HG03103 (cell line): ENCODE data around the gene C11orf65.
"Not testable (repeated sequence)": the region's sequence is repeated elsewhere in the genome, so short reads cannot be mapped to it uniquely, and the experiment has no call there.

Experiments
- ATAC-seq: cut with Tn5 transposase; IDR thresholded peaks from one replicate; pipeline ENCODE4 v1.9.1; 2021; ENCODE audit warnings: low read depth; ENCODE audit not compliant: unreplicated experiment

Gene C11orf65

DNA sequence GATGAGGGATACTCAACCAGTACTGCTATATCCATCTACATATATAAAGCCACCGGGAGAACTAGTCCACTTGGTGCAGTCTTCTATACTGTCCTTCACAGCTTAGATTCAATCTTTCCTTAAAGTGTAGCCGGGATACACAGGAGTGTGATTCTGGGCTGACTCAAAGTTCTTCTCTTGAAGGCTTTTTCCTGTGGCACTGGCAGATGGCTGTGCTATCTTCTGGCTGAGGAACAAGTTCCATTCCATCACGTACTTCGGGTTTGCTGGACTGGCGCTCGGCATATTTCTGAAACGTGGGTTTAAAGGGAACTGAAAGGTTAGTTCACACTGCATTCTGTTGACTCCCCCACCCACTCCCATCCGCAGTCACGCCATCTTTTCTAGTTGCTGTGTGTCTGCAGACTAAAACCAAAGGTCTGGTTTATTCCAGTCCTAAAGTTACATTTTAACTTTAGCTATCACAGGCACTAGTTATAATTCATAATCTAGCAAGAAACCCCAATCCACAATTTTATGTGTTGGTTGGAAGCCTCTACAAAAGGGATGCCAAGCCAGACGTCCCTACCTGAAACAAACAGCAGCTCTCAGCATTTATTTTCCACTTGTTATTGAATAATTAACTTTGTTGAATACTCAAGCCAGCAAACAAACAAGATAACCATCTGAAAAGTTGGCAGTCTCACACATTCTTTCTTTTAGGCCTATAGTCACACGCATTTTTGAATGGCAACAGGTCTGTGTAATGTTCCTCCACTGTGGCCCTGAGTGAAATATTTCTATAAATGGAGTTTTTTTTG, 7.5 kb upstream of the C11orf65 start:
- ATAC-seq: no peak

DNA sequence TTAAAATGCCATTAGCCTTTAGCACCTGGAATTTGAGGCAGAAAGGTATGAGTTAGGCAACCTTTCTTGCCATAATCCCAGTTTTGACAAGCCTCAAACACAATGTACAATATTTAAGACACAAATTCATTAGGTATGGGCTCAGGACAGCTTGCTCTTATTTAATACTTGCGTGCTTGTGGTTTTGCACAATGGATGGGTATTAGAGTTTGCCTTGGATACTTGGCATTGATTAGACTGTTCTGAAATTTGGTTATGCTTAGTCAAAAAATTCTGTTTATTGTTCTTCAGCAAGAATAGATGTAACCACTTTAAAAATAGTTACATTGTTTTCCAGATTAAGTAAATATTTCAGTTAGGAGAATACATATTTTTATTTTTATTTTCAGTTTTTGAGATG, 5.4 kb upstream of the C11orf65 start:
- no peak for ATAC-seq

DNA sequence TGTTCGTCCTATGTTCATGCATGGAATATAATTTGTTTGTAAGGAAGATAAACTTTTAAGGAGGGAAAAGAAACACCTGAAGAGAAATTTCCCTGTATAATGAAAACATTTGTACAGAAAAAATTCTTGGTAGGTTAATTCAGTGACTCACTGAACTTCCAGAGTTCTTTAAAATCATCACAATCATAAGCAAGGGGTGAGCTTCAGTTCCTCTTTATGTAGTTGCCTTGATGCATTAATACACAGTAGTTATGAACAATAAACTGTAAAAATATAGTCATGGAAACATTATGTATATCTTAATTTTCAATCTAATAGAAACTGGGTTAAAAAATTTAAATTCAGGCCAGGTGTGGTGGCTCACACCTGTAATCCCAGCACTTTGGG, 1.1 kb upstream of the C11orf65 start:
- ATAC-seq: no peak

- ATAC-seq: no peak
Observed at GRCh38 chr11:108466405-108466804, 924 bp downstream of the C11orf65 start.

- ATAC-seq: no peak
Observed at GRCh38 chr11:108453207-108453835, 14.0 kb downstream of the C11orf65 start.

- not testable (repeated sequence) for ATAC-seq
Observed at GRCh38 chr11:108441445-108441844, 25.9 kb downstream of the C11orf65 start.

DNA sequence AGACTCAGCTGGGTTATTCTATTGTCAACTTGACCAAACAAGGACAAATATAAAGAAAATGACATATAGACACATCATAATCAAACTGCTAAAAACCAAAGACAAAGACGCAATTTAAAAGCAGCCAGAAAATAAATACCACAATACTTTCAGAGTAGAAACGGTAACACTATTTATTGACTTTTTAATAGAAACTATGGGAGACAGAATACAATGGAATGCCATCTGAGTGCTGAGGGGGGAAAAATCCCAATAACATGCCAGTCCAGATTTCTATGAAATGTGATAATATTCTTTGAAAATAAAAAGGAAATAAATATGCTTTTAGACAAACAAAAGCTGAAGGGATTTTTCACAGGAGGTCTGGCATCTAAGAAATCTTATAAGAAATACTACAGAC, 30.7 kb downstream of the C11orf65 start:
- ATAC-seq: no peak

DNA sequence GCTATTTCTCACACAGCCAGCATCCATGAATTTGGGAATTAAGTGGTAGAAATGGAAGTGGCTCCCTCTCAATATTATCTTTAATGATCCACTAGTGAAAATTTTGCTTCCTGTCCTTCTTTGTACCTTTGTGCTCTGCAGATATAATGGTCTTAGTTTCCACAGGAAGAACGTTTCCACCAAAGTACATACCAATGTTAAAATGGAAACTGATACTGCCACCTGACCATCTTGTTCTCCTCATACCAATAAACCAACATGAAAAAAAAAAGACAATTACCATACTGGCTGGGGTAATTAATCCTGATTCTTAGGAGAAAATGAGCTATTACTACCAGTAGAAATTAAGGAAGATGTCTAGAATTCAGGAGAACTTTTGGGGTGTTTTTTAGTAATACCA, 32.3 kb downstream of the C11orf65 start:
- no peak for ATAC-seq

GRCh38 chr11:108432783-108433182, 34.5 kb downstream of the C11orf65 start:
- ATAC-seq: no peak

GRCh38 chr11:108431997-108432396, 35.3 kb downstream of the C11orf65 start:
- ATAC-seq: no peak

- no peak for ATAC-seq
Observed at GRCh38 chr11:108431370-108431769, 36.0 kb downstream of the C11orf65 start.

GRCh38 chr11:108417551-108417950, 49.8 kb downstream of the C11orf65 start:
- not testable (repeated sequence) for ATAC-seq

GRCh38 chr11:108414958-108415357, 52.4 kb downstream of the C11orf65 start:
- ATAC-seq: no peak

DNA sequence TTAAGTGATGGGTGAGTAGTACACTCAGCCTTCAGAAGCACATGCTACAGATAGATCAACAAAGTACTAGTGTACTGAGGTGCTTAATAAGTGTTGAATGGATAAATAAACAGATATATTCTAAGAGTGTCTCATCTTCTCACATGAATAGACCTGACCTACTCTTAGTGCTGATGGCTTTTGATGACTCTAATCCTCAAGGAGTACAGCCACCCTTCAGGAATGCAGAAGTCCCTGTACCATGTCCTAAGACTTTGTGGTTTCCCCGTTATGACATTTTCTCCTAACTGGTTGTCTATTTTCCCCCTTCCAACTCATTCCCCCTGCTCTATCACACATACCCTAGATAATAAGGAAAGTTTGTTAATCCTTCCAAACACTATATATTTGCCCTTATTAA, 61.6 kb downstream of the C11orf65 start:
- no peak for ATAC-seq

GRCh38 chr11:108403052-108403451, 64.3 kb downstream of the C11orf65 start:
- no peak for ATAC-seq

DNA sequence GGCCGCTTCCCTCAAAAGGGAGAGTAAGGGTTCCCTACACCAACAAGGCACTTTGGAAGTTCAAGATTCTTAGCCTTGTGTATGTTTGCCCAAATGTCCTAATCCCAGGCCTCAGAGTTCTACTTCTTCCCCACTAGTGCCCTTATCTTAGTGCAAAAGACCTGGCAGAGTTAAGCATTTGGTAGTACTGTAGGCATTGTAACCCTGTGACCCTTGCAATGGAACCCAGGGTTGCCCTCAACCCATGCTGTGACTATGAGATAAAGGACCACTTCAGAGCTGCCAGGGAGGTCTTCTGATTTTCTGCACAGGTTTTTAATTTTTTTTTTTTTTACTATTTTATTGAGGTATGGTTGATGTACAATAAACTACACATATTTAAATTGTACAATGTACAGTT, 65.1 kb downstream of the C11orf65 start:
- no peak for ATAC-seq

DNA sequence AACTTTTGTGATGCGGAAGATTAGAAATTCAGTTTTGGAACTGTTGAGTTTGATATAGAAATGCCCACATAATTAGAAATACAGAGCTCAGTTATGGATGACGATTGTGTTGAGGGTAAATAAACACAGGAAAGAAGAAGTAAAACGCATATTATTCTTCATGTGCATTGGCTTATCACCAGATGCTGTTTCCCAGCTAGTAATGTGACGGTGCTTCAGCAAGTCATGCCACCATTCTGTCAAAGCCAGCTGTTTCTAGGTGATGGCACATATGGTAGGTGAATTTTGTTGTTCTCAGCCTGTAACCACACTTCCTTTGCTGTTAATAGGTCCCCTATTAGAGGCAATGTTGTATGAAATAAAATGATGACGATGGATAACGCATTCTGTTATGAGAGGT, 68.9 kb downstream of the C11orf65 start:
- no peak for ATAC-seq

GRCh38 chr11:108396672-108397071, 70.7 kb downstream of the C11orf65 start:
- not testable (repeated sequence) for ATAC-seq

DNA sequence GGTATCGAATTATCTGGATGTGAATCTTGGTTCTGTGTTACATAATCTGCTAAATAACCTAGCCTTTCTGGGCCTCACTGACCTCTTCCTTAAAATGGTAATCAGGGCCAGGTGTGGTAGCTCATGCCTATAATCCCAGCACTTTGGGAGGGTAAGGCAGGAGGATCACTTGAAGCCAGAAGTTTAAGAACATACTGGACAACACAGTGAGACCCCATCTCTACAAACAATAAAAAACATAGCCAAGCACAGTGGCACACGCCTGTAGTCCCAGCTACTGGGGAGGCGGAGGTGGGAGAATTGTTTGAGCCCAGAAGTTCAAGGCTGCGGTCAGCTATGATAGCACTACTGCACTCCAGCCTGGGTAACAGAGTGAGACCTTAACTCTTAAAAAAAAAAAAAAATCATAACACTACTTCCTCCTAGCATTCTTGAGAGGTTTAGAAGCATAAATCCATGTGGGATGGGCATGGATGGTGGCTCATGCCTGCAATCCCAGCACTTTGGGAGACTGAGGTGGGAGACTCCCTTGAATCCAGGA, 72.5 kb downstream of the C11orf65 start:
- no peak for ATAC-seq

DNA sequence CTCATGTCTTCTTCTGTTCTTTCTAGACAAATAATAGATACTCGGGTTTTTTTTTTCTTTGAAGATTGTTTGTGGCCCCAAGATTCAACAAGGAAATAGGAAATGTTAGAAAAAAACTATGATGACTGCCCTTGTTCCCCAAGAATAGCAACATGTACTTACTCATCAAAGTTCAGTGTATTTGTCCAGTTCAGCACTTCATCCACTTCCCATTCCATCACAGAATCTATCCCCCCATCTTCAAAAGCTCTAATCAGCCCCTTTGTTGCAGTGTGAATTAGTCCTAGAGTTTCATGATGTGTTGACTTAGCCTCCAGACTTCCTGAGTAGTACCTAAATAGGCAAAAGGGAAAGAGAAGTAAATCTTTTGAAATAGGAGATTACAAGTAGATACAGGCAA, 74.3 kb downstream of the C11orf65 start:
- ATAC-seq: no peak

DNA sequence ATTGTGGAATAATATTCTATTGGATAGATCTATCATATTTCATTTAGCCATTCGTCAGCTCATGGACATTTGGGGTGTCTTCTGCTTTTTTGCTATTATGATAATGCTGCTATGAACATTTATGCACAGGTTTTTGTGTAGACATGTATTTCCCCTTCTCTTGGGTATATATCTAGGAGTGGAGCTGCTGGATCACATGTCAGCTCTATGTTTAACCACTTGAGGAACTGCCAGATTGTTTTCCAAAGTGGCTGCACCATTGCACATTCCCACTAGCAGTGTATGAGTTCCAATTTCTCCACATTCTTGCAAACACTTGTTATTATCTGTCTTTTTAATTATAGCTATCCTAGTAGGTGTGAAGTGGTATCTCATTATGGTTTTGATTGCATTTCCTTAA, 75.0 kb downstream of the C11orf65 start:
- no peak for ATAC-seq

- ATAC-seq: no peak
Observed at GRCh38 chr11:108388576-108388975, 78.8 kb downstream of the C11orf65 start.
